Measurements from ENCODE around the gene HPCAL1. TPM values are rescaled to one million over a fixed set of nuclear protein-coding genes. Genes with fewer than 3 reads are reported as not detected.
"Not testable (repeated sequence)": the region's sequence is repeated elsewhere in the genome, so short reads cannot be mapped to it uniquely, and the experiment has no call there.

HPCAL1 gene
- total RNA-seq, 1 experiment from 2014 or later = 312 TPM

DNA sequence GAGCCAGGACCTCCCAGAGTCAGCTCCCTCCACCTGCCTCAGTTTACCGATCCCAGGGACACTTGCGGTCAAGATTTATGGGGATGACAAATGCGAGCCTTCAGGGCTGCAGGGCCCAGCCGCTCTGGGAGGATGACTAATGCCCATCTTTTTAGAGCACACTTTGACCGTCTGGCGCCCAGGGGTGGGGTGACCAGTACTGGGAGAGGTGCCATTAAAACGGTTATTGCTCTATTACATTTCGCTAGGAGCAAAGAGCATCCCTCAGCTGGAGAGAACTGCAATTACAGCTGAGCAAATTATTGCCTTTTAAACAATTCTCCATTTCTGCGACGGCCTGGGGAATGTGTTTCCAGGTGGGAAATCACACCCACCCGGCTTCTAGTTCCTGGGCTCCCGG lies 42.6 kb upstream of the HPCAL1 start:
- ATAC-seq = peak; percentile 96
- TF ChIP-seq EZH2 (IDR thresholded peaks at IDR 0.05; ENCODE audit: low read length, unreplicated experiment) = no peak
- TF ChIP-seq EZH2phosphoT487 (IDR thresholded peaks at IDR 0.05; ENCODE audit: borderline replicate concordance, low read length) = no peak
- TF ChIP-seq, protein P1, sequence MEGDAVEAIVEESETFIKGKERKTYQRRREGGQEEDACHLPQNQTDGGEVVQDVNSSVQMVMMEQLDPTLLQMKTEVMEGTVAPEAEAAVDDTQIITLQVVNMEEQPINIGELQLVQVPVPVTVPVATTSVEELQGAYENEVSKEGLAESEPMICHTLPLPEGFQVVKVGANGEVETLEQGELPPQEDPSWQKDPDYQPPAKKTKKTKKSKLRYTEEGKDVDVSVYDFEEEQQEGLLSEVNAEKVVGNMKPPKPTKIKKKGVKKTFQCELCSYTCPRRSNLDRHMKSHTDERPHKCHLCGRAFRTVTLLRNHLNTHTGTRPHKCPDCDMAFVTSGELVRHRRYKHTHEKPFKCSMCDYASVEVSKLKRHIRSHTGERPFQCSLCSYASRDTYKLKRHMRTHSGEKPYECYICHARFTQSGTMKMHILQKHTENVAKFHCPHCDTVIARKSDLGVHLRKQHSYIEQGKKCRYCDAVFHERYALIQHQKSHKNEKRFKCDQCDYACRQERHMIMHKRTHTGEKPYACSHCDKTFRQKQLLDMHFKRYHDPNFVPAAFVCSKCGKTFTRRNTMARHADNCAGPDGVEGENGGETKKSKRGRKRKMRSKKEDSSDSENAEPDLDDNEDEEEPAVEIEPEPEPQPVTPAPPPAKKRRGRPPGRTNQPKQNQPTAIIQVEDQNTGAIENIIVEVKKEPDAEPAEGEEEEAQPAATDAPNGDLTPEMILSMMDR (conservative IDR thresholded peaks at IDR 0.05; ENCODE audit: low read depth, low read length) = peak; percentile 48

DNA sequence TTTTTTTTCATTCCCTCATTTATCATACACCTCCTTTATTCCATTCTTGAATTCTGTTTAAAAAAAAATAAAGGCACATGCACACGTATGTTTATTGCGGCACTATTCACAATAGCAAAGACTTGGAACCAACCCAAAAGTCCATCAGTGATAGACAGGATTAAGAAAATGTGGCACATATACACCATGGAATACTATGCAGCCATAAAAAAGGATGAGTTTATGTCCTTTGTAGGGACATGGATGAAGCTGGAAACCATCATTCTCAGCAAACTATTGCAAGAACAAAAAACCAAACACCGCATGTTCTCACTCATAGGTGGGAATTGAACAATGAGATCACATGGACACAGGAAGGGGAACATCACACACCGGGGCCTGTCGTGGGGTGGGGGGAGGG lies 39.2 kb upstream of the HPCAL1 start:
- H3K9ac ChIP-seq (ENCODE audit: low read length); ATAC-seq; H3K27me3 ChIP-seq (ENCODE audit: low read length); H3K4me3 ChIP-seq (ENCODE audit: low read length); H3K4me2 ChIP-seq (ENCODE audit: low read length); BruUV-seq (replicated peaks); intact Hi-C loops (cut with micrococcal nuclease); H2AFZ ChIP-seq (ENCODE audit: low read length); H3K9me2 ChIP-seq (replicated peaks; ENCODE audit: low read length); H4K20me1 ChIP-seq (ENCODE audit: low read length); H3K27ac ChIP-seq (ENCODE audit: low read length); H3K36me3 ChIP-seq (ENCODE audit: low read depth, low read length); H3K79me2 ChIP-seq (ENCODE audit: low read length); H3F3A ChIP-seq (ENCODE audit: low read length, unreplicated experiment); POLR2A ChIA-PET (ENCODE audit: unreplicated experiment); DNase-seq; H3K9me3 ChIP-seq (ENCODE audit: low read length); CTCF ChIA-PET: not testable (repeated sequence)
- peaks cover 28% of the 10 kb centered on the region for H3K4me1 ChIP-seq (ENCODE audit: insufficient read depth, low read length)

More for the DNA sequence above, 42.6 kb upstream of the HPCAL1 start:
- Histone ChIP-seq H3F3A (ENCODE audit: low read length, unreplicated experiment) (no peaks in the 10 kb centered on the region), H3K9ac (ENCODE audit: low read length) (no peak overlapping the region), H3K9me2 (replicated peaks; ENCODE audit: low read length) (no peaks in the 10 kb centered on the region), H2AFZ (ENCODE audit: low read length) (no peak overlapping the region), H3K79me2 (ENCODE audit: low read length) (no peaks in the 10 kb centered on the region), H3K4me3 (ENCODE audit: low read length) (no peak overlapping the region), H3K27ac (ENCODE audit: low read length) (no peak overlapping the region), H3K27me3 (ENCODE audit: low read length) (no peaks in the 10 kb centered on the region), H4K20me1 (ENCODE audit: low read length) (no peaks in the 10 kb centered on the region), H3K4me2 (ENCODE audit: low read length) (peak overlapping the region; percentile 52), H3K4me1 (ENCODE audit: insufficient read depth, low read length) (peaks cover 28% of the 10 kb centered on the region), H3K9me3 (ENCODE audit: low read length) (no peaks in the 10 kb centered on the region), H3K36me3 (ENCODE audit: low read depth, low read length) (no peaks in the 10 kb centered on the region)
- POLR2A ChIA-PET (ENCODE audit: unreplicated experiment) = no interaction called here
- BruUV-seq (replicated peaks) = no TSS peak
- peak; percentile 92 for DNase-seq
- intact Hi-C loops (cut with micrococcal nuclease) = loop anchor here (1.0 to 2.0 kb wide), 3 partner anchors 23 to 145 kb away; no protein-coding TSS in a partner anchor
- CTCF ChIA-PET = interaction anchor here (1.0 kb wide), 1 partner anchor 149 kb away, joined by 4 read pairs; no protein-coding TSS in a partner anchor

DNA sequence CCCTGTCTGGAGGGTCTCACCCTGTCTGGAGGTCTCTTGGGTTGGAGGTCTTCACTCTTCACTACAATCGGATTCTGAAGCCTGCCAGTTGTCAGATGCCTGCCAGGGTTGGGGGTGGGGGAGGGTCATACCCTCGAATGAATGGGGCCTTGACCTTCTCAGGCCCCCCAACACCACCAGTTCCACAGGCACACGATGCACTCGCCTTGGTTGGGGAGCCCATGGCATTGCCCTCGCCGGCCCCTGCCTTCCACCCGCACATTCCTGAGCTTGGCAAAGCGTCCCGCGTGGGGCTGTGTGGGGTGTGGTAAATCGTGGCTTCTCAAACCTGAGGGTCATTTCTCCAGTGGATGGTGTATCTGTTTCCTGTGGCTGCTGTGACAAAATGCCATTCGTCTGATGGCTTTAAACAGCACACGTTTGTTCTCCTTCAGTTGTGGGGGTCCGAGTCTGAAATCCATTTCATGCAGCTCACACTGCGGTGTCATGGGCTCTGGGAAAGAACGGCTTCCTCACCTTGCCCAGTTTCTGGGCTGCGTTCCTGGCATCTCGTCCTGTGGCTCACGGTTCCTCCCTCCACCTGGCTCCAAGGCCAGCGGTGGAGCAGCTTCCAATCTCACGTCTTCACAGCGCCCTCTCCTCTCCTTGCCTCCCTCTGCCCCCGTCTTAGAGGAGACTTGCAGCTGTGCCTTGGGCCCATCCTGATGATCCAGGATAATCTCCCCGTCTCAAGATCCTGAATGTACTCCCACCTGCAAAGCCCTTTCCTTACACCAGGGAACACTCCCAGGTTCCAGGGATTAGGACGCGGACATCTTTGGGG lies 38.0 kb upstream of the HPCAL1 start:
- TF ChIP-seq EZH2 (IDR thresholded peaks at IDR 0.05; ENCODE audit: low read length, unreplicated experiment) (no peak), EZH2phosphoT487 (IDR thresholded peaks at IDR 0.05; ENCODE audit: borderline replicate concordance, low read length) (no peak)
- TF ChIP-seq, protein P1 (conservative IDR thresholded peaks at IDR 0.05; ENCODE audit: low read depth, low read length) = no peak
- H3K9me2 ChIP-seq (replicated peaks; ENCODE audit: low read length) = no peaks in the 10 kb centered on the region
- H3K4me3 ChIP-seq (ENCODE audit: low read length) = no peak overlapping the region
- no peaks in the 10 kb centered on the region for H3F3A ChIP-seq (ENCODE audit: low read length, unreplicated experiment)
- intact Hi-C loops (cut with micrococcal nuclease) = no loop called here
- peaks cover 21% of the 10 kb centered on the region for H3K4me1 ChIP-seq (ENCODE audit: insufficient read depth, low read length)
- CTCF ChIA-PET = interaction anchor here (0.6 kb wide), 1 partner anchor 138 kb away, joined by 3 read pairs; no protein-coding TSS in a partner anchor
- ATAC-seq = no peak
- no TSS peak for BruUV-seq (replicated peaks)
- no peak overlapping the region for H3K27ac ChIP-seq (ENCODE audit: low read length)
- H2AFZ ChIP-seq (ENCODE audit: low read length) = no peak overlapping the region
- no peak overlapping the region for H3K4me2 ChIP-seq (ENCODE audit: low read length)
- DNase-seq = no peak
- H4K20me1 ChIP-seq (ENCODE audit: low read length) = no peaks in the 10 kb centered on the region
- no peaks in the 10 kb centered on the region for H3K27me3 ChIP-seq (ENCODE audit: low read length)
- POLR2A ChIA-PET (ENCODE audit: unreplicated experiment) = no interaction called here
- H3K36me3 ChIP-seq (ENCODE audit: low read depth, low read length) = no peaks in the 10 kb centered on the region
- H3K9me3 ChIP-seq (ENCODE audit: low read length) = no peaks in the 10 kb centered on the region
- no peak overlapping the region for H3K9ac ChIP-seq (ENCODE audit: low read length)
- H3K79me2 ChIP-seq (ENCODE audit: low read length) = no peaks in the 10 kb centered on the region
